ENCODE results near the gene PRSS8.

Gene PRSS8

GRCh38 chr16:31112711-31113110 lies 22.8 kb downstream of the PRSS8 start:
- no peaks in the 10 kb centered on the region for H3K9me3 Mint-ChIP-seq
- H3K36me3 Mint-ChIP-seq (ENCODE audit: low read depth) = peaks cover 27% of the 10 kb centered on the region
- TF ChIP-seq CTCF (IDR thresholded peaks at IDR 0.05; ENCODE audit: unreplicated experiment in 3 of 3) = no peak
- no peaks in the 10 kb centered on the region for H3K27me3 Mint-ChIP-seq (ENCODE audit: low read depth)
- peak overlapping the region in 1 of 3 experiments; percentile 23 for H3K27ac Mint-ChIP-seq
- H3K4me3 Mint-ChIP-seq = peak overlapping the region in 2 of 3 experiments; percentile 36 to 43
- H3K4me1 Mint-ChIP-seq = peaks cover 8% of the 10 kb centered on the region

DNA sequence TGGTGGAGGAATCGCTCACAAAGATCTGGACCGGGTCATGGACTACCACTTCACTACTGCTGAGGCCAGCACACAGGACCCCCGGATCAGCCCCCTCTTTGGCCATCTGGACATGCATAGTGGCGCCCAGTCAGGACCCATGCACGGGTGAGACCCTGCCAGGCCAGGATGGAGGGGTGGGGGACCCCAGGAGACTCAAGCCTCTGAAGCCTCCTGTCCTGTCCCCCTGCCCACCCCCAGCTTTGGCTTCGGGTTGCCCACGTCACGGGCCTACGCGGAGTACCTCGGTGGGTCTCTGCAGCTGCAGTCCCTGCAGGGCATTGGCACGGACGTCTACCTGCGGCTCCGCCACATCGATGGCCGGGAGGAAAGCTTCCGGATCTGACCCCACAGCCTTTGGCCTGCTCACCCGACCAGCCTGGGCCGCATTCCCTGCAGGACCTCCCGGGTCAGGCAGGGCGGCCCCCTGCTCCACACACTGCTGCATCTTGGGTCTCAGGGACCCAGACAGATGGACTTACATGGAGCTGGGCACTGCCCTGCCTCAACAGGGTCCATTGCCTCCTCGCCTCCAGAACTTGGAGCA lies 23.6 kb downstream of the PRSS8 start:
- Mint-ChIP-seq H3K4me1 (peaks cover 13% of the 10 kb centered on the region), H3K27me3 (ENCODE audit: low read depth) (no peaks in the 10 kb centered on the region), H3K27ac (peak overlapping the region in 1 of 3 experiments; percentile 28), H3K36me3 (ENCODE audit: low read depth) (peaks cover 27% of the 10 kb centered on the region), H3K9me3 (no peaks in the 10 kb centered on the region), H3K4me3 (peak overlapping the region; percentile 27 to 92 (median 34))
- TF ChIP-seq CTCF (IDR thresholded peaks at IDR 0.05; ENCODE audit: unreplicated experiment in 3 of 3) = no peak

- peaks cover 27% of the 10 kb centered on the region for H3K36me3 Mint-ChIP-seq (ENCODE audit: low read depth)
- H3K27me3 Mint-ChIP-seq (ENCODE audit: low read depth) = no peaks in the 10 kb centered on the region
- peaks cover 13% of the 10 kb centered on the region for H3K4me1 Mint-ChIP-seq
- no peak for TF ChIP-seq CTCF (IDR thresholded peaks at IDR 0.05; ENCODE audit: unreplicated experiment in 3 of 3)
- no peak overlapping the region for H3K27ac Mint-ChIP-seq
- H3K9me3 Mint-ChIP-seq = no peaks in the 10 kb centered on the region
- peak overlapping the region; percentile 88 to 92 (median 92) for H3K4me3 Mint-ChIP-seq
These were observed 25.2 kb downstream of the PRSS8 start for GRCh38 chr16:31110106-31111034.

- H3K27me3 Mint-ChIP-seq (ENCODE audit: low read depth) = no peaks in the 10 kb centered on the region
- no peaks in the 10 kb centered on the region for H3K9me3 Mint-ChIP-seq
- peaks cover 13% of the 10 kb centered on the region for H3K4me1 Mint-ChIP-seq
- no peak for TF ChIP-seq CTCF (IDR thresholded peaks at IDR 0.05; ENCODE audit: unreplicated experiment in 3 of 3)
- peak overlapping the region in 2 of 3 experiments; percentile 56 to 64 for H3K27ac Mint-ChIP-seq
- peaks cover 27% of the 10 kb centered on the region for H3K36me3 Mint-ChIP-seq (ENCODE audit: low read depth)
- H3K4me3 Mint-ChIP-seq = peak overlapping the region; percentile 88 to 92 (median 92)
These were observed 25.9 kb downstream of the PRSS8 start for GRCh38 chr16:31109622-31110021.

- H3K36me3 Mint-ChIP-seq (ENCODE audit: low read depth) = peaks cover 27% of the 10 kb centered on the region
- H3K9me3 Mint-ChIP-seq = no peaks in the 10 kb centered on the region
- no peaks in the 10 kb centered on the region for H3K27me3 Mint-ChIP-seq (ENCODE audit: low read depth)
- no peak for TF ChIP-seq CTCF (IDR thresholded peaks at IDR 0.05; ENCODE audit: unreplicated experiment in 3 of 3)
- peak overlapping the region in 2 of 3 experiments; percentile 56 to 64 for H3K27ac Mint-ChIP-seq
- peaks cover 13% of the 10 kb centered on the region for H3K4me1 Mint-ChIP-seq
- peak overlapping the region; percentile 88 to 92 (median 92) for H3K4me3 Mint-ChIP-seq
These were observed 26.6 kb downstream of the PRSS8 start for GRCh38 chr16:31108794-31109558.

Data from nephron (organoid).